Spleen (tissue), 7 donors: ENCODE results near the gene PTPN7.

ENCODE experiments used
- CTCF ChIP-seq, 11 experiments: fragments of 200-600 bp in 7 of 11; fragments of 450-650 bp in 4 of 11; sonication (generic) in 4 of 11; IDR thresholded peaks in 8 of 11; conservative IDR thresholded peaks in 3 of 11; 1 replicate in 7 of 11; 2 replicates in 4 of 11; pipeline versions ENCODE4 v1.4.0 to v1.8.0; 2016 to 2021; ENCODE audit warnings: antibody characterized with exemption in 11 of 11, inconsistent platforms in 4 of 11, mild to moderate bottlenecking in 1 of 11
- POLR2AphosphoS5 ChIP-seq, 3 donors: sonication (generic); formaldehyde crosslinking; IDR thresholded peaks; one replicate each; pipeline ENCODE4 v1.5.1; 2017; ENCODE audit warnings: antibody characterized with exemption in 3 of 3
- donor health status: DM: no; HTN: no; CAD: no; lungs with moderate emphysema.
- donor health status: DM: no; HTN: no; CAD: no.
- donor health status: DM: no; HTN: no; CAD: no.

GRCh38 chr1:202130297-202130721 lies 30.1 kb downstream of the PTPN7 start:
- no peak for TF ChIP-seq CTCF (IDR thresholded peaks at IDR 0.05 in 8 of 11, conservative IDR thresholded peaks at IDR 0.05 in 3 of 11)
- peak; percentile 13 to 66 (median 41) for TF ChIP-seq POLR2AphosphoS5 (IDR thresholded peaks at IDR 0.05)
